ENCODE measurements around the gene CDKN1B. TPM values are rescaled to one million over a fixed set of nuclear protein-coding genes. Genes with fewer than 3 reads are reported as not detected.
"Not testable (repeated sequence)": the region's sequence is repeated elsewhere in the genome, so short reads cannot be mapped to it uniquely, and the experiment has no call there.

Gene CDKN1B
- total RNA-seq, 1 donor = 28.4 TPM

GRCh38 chr12:12734561-12735071 is 17.4 kb downstream of the CDKN1B start:
- peak; percentile 39 for DNase-seq (ENCODE audit: low read depth)
- no peak for TF ChIP-seq CTCF (IDR thresholded peaks at IDR 0.05; ENCODE audit: insufficient read depth, low read length)
- H3K4me3 ChIP-seq (ENCODE audit: low read depth, low read length) = no peak overlapping the region

GRCh38 chr12:12735301-12735700 is 18.1 kb downstream of the CDKN1B start:
- H3K4me3 ChIP-seq (ENCODE audit: low read depth, low read length) = no peak overlapping the region
- DNase-seq (ENCODE audit: low read depth) = peak; percentile 75
- no peak for TF ChIP-seq CTCF (IDR thresholded peaks at IDR 0.05; ENCODE audit: insufficient read depth, low read length)

- peak overlapping the region; percentile 34 for H3K4me3 ChIP-seq (ENCODE audit: low read depth, low read length)
- DNase-seq (ENCODE audit: low read depth) = peak; percentile 76
- peak; percentile 62 for TF ChIP-seq CTCF (IDR thresholded peaks at IDR 0.05; ENCODE audit: insufficient read depth, low read length)
Measured at GRCh38 chr12:12736759-12737676, 19.9 kb downstream of the CDKN1B start.

- H3K4me3 ChIP-seq (ENCODE audit: low read depth, low read length); DNase-seq (ENCODE audit: low read depth): not testable (repeated sequence)
Measured at GRCh38 chr12:12738152-12738551, 21.0 kb downstream of the CDKN1B start.

- H3K4me3 ChIP-seq (ENCODE audit: low read depth, low read length) = peak overlapping the region; percentile 7
- DNase-seq (ENCODE audit: low read depth) = peak; percentile 25
- TF ChIP-seq CTCF (IDR thresholded peaks at IDR 0.05; ENCODE audit: insufficient read depth, low read length) = no peak
Measured at GRCh38 chr12:12741660-12742059, 24.5 kb downstream of the CDKN1B start.

GRCh38 chr12:12744546-12745305 is 27.6 kb downstream of the CDKN1B start:
- TF ChIP-seq CTCF (IDR thresholded peaks at IDR 0.05; ENCODE audit: insufficient read depth, low read length) = no peak
- H3K4me3 ChIP-seq (ENCODE audit: low read depth, low read length) = no peak overlapping the region
- peak; percentile 21 for DNase-seq (ENCODE audit: low read depth)

Measured in fibroblast of the aortic adventitia (primary cell).